ENCODE measurements around the gene CLDN34.

Gene CLDN34

GRCh38 chrX:9983441-9983840, 16.3 kb downstream of the CLDN34 start:
- no peak for DNase-seq

- no peak for DNase-seq
These were observed 16.7 kb downstream of the CLDN34 start for GRCh38 chrX:9983846-9984245.

- DNase-seq, result no peak
These were observed 21.6 kb downstream of the CLDN34 start for GRCh38 chrX:9988762-9989161.

- DNase-seq, result no peak
These were observed 24.9 kb downstream of the CLDN34 start for GRCh38 chrX:9992061-9992460.

- DNase-seq, result no peak
These were observed 25.6 kb downstream of the CLDN34 start for GRCh38 chrX:9992724-9993123.

- peak; percentile 48 for DNase-seq
These were observed 28.7 kb downstream of the CLDN34 start for GRCh38 chrX:9995855-9996339.

- DNase-seq, result no peak
These were observed 29.9 kb downstream of the CLDN34 start for GRCh38 chrX:9997041-9997440.

GRCh38 chrX:9997524-9997923, 30.4 kb downstream of the CLDN34 start:
- no peak for DNase-seq

- DNase-seq, result no peak
These were observed 34.3 kb downstream of the CLDN34 start for GRCh38 chrX:10001496-10001895.

GRCh38 chrX:10004832-10005475, 37.8 kb downstream of the CLDN34 start:
- no peak for DNase-seq

- no peak for DNase-seq
These were observed 38.9 kb downstream of the CLDN34 start for GRCh38 chrX:10006086-10006485.

- no peak for DNase-seq
These were observed 39.6 kb downstream of the CLDN34 start for GRCh38 chrX:10006770-10007169.

- DNase-seq, result no peak
These were observed 40.5 kb downstream of the CLDN34 start for GRCh38 chrX:10007621-10008020.

- DNase-seq, result peak; percentile 20
These were observed 41.4 kb downstream of the CLDN34 start for GRCh38 chrX:10008483-10009056.

GRCh38 chrX:10009741-10010140, 42.6 kb downstream of the CLDN34 start:
- no peak for DNase-seq

- DNase-seq, result no peak
These were observed 43.5 kb downstream of the CLDN34 start for GRCh38 chrX:10010686-10011085.

- DNase-seq, result no peak
These were observed 44.2 kb downstream of the CLDN34 start for GRCh38 chrX:10011261-10011931.

- DNase-seq, result no peak
These were observed 44.8 kb downstream of the CLDN34 start for GRCh38 chrX:10011991-10012390.

- peak; percentile 70 for DNase-seq
These were observed 47.5 kb downstream of the CLDN34 start for GRCh38 chrX:10014462-10015354.

- no peak for DNase-seq
These were observed 48.2 kb downstream of the CLDN34 start for GRCh38 chrX:10015355-10015722.

- DNase-seq, result no peak
These were observed 48.8 kb downstream of the CLDN34 start for GRCh38 chrX:10015723-10016518.

- no peak for DNase-seq
These were observed 49.5 kb downstream of the CLDN34 start for GRCh38 chrX:10016519-10017132.

Data from NCI-H226 (cell line).